Panc1 (cell line): ENCODE data around the gene BRAF. TPM values are rescaled to one million over a fixed set of nuclear protein-coding genes. Genes with fewer than 3 reads are reported as not detected.
"Not testable (repeated sequence)": the region's sequence is repeated elsewhere in the genome, so short reads cannot be mapped to it uniquely, and the experiment has no call there.

Source experiments
- ATAC-seq: fragments of 200-7000 bp; cut with Tn5 transposase; 2 replicates; pipeline ENCODE4 v1.9.1; 2020; ENCODE audit warnings: mild to moderate bottlenecking, moderate library complexity
- BruUV-seq: library from RNA; stranded (reverse); fragments of 400-500 nt; replicated peaks from 2 replicates; lab custom pipeline; 2021; lab: Mats Ljungman, UMichigan
- CTCF ChIA-PET: fragments of 300-600 bp; sonication (Branson Sonifier 250); formaldehyde crosslinking; loops from one replicate; lab custom pipeline; 2022; ENCODE audit warnings: antibody characterized with exemption; lab: Charles Lee
- POLR2A ChIA-PET: fragments of 300-600 bp; sonication (Branson Sonifier 250); formaldehyde crosslinking; loops from one replicate; lab custom pipeline; 2022; ENCODE audit warnings: antibody characterized with exemption; lab: Charles Lee
- DNase-seq: peaks from one replicate; pipeline ENCODE4 v3.0.0-alpha.2; 2010; ENCODE audit warnings: low read depth, low spot score
- H3K27ac ChIP-seq: 2 replicates; pipeline ENCODE4 v1.5.1; 2011; ENCODE audit warnings: mild to moderate bottlenecking, low read length, inconsistent platforms
- H3K27me3 ChIP-seq: fragments of 200-500 bp; sonication (Bioruptor generic); 2 replicates; pipeline ENCODE4 v1.6.0; 2014; ENCODE audit warnings: low read length, inconsistent platforms; ENCODE audit not compliant: control insufficient read depth, insufficient read depth
- H3K36me3 ChIP-seq: fragments of 200-500 bp; sonication (Bioruptor generic); 2 replicates; pipeline ENCODE4 v1.5.1; 2014; ENCODE audit warnings: inconsistent platforms, mild to moderate bottlenecking, low read length, moderate library complexity; ENCODE audit not compliant: control insufficient read depth, insufficient read depth
- H3K4me1 ChIP-seq: 2 replicates; pipeline ENCODE4 v1.5.1; 2011; ENCODE audit warnings: inconsistent platforms, mild to moderate bottlenecking, low read length, moderate library complexity; ENCODE audit not compliant: control insufficient read depth, insufficient read depth
- H3K4me3 ChIP-seq, 2 experiments: 2 replicates each; pipeline ENCODE4 v1.5.1; 2011 to 2012; ENCODE audit warnings: low read depth in 2 of 2, low read length in 2 of 2, mild to moderate bottlenecking in 2 of 2, inconsistent platforms in 1 of 2, moderate library complexity in 1 of 2
- H3K9me3 ChIP-seq: fragments of 200-500 bp; sonication (Bioruptor generic); 2 replicates; pipeline ENCODE4 v1.5.1; 2014; ENCODE audit warnings: low read depth, mild to moderate bottlenecking, inconsistent platforms, low read length, moderate library complexity; ENCODE audit not compliant: control insufficient read depth, insufficient read depth
- CTCF ChIP-seq: fragments of 450-650 bp; IDR thresholded peaks from 2 replicates; pipeline ENCODE4 v1.5.1; 2017; ENCODE audit warnings: mild to moderate bottlenecking
- POLR2AphosphoS5 ChIP-seq: IDR thresholded peaks from 2 replicates; pipeline ENCODE4 v1.6.1; 2012; ENCODE audit warnings: mild to moderate bottlenecking, low read depth, low read length, moderate library complexity
- REST ChIP-seq, 2 experiments: IDR thresholded peaks; 2 replicates each; pipeline ENCODE4 v1.6.1; 2011 to 2012; ENCODE audit warnings: low read depth in 2 of 2, control low read depth in 1 of 2, low read length in 1 of 2, mild to moderate bottlenecking in 1 of 2, moderate library complexity in 1 of 2; ENCODE audit not compliant: insufficient read depth in 1 of 2
- SIN3A ChIP-seq: IDR thresholded peaks from 2 replicates; pipeline ENCODE4 v1.6.1; 2012; ENCODE audit warnings: low read depth, mild to moderate bottlenecking, low read length, moderate library complexity, borderline replicate concordance; ENCODE audit not compliant: insufficient read depth
- TCF7L2 ChIP-seq: IDR thresholded peaks from 2 replicates; pipeline ENCODE4 v1.6.1; 2011; ENCODE audit warnings: mild to moderate bottlenecking, low read depth, low read length, inconsistent platforms
- in situ Hi-C: cut with HindIII; loops from 2 replicates; pipeline ENCODE4 v1.10.0; 2016; ENCODE audit warnings: low sequenced_read_pairs, low pct_unique_long_range_greater_than_20kb
- intact Hi-C: fragments of 100-400 bp; cut with micrococcal nuclease; formaldehyde crosslinking; loops from one replicate; pipeline ENCODE4 v1.10.0; 2022; ENCODE audit not compliant: unreplicated experiment
- total RNA-seq: library from RNA; stranded (reverse); gene quantifications from one replicate; pipeline ENCODE4 v1.2.1, GENCODE V29; 2021; ENCODE audit not compliant: unreplicated experiment

The BRAF gene
- total RNA-seq, 1 experiment from 2014 or later: 26.3 TPM

GRCh38 chr7:140831724-140832123 lies 93.0 kb downstream of the BRAF start:
- Histone ChIP-seq H3K4me1 (no peaks in the 10 kb centered on the region), H3K27me3 (no peaks in the 10 kb centered on the region), H3K36me3 (peaks cover 3% of the 10 kb centered on the region; the same call in 1 of the 2 replicates), H3K4me3 (no peak overlapping the region), H3K27ac (no peak overlapping the region), H3K9me3 (no peaks in the 10 kb centered on the region)
- in situ Hi-C loops: no loop called here
- intact Hi-C loops: no loop called here
- no peak for ATAC-seq
- ChIA-PET CTCF (no interaction called here), POLR2A (no interaction called here)
- TF ChIP-seq POLR2AphosphoS5 (no peak), SIN3A (no peak), REST (IDR thresholded peaks at IDR 0.05; ENCODE audit: insufficient read depth in 1 of 2, low read depth in 2 of 2, low read length in 1 of 2) (no peak), CTCF (no peak), TCF7L2 (no peak)
- no peak for DNase-seq
- no TSS peak for BruUV-seq

- no peak overlapping the region for H3K4me3 ChIP-seq
- CTCF ChIA-PET: interaction anchor here (0.8 kb wide), 1 partner anchor 18 kb away, joined by 3 read pairs; no protein-coding TSS in a partner anchor
- BruUV-seq: no TSS peak
- H3K27me3 ChIP-seq: no peaks in the 10 kb centered on the region
- intact Hi-C loops: no loop called here
- ATAC-seq (no peak), DNase-seq (no peak)
- POLR2A ChIA-PET: no interaction called here
- no peaks in the 10 kb centered on the region for H3K9me3 ChIP-seq
- H3K36me3 ChIP-seq: peaks cover 3% of the 10 kb centered on the region; the same call in 1 of the 2 replicates
- H3K4me1 ChIP-seq: no peaks in the 10 kb centered on the region
- TF ChIP-seq TCF7L2: no peak
- in situ Hi-C loops: no loop called here
- H3K27ac ChIP-seq: no peak overlapping the region
Observed at GRCh38 chr7:140829720-140830119, 95.0 kb downstream of the BRAF start.

GRCh38 chr7:140828741-140829140 lies 96.0 kb downstream of the BRAF start:
- no peaks in the 10 kb centered on the region for H3K27me3 ChIP-seq
- DNase-seq (no peak), ATAC-seq (no peak)
- in situ Hi-C loops (no loop called here), intact Hi-C loops (no loop called here)
- H3K36me3 ChIP-seq: no peaks in the 10 kb centered on the region
- POLR2A ChIA-PET: no interaction called here
- TF ChIP-seq REST (IDR thresholded peaks at IDR 0.05; ENCODE audit: insufficient read depth in 1 of 2, low read depth in 2 of 2, low read length in 1 of 2) (no peak), POLR2AphosphoS5 (no peak), SIN3A (no peak)
- BruUV-seq: TSS peak; percentile 4
- H3K4me3 ChIP-seq: no peak overlapping the region
- H3K4me1 ChIP-seq: no peaks in the 10 kb centered on the region
- no peaks in the 10 kb centered on the region for H3K9me3 ChIP-seq
- H3K27ac ChIP-seq: no peak overlapping the region
- CTCF ChIA-PET: no interaction called here

GRCh38 chr7:140817383-140817782 lies 107.3 kb downstream of the BRAF start:
- DNase-seq, in situ Hi-C loops, H3K27ac ChIP-seq, intact Hi-C loops, POLR2A ChIA-PET, H3K36me3 ChIP-seq, H3K4me3 ChIP-seq, ATAC-seq, H3K27me3 ChIP-seq, CTCF ChIA-PET, H3K4me1 ChIP-seq, BruUV-seq, H3K9me3 ChIP-seq: not testable (repeated sequence)
